ENCODE results near the gene AGTR1.

The AGTR1 gene

DNA sequence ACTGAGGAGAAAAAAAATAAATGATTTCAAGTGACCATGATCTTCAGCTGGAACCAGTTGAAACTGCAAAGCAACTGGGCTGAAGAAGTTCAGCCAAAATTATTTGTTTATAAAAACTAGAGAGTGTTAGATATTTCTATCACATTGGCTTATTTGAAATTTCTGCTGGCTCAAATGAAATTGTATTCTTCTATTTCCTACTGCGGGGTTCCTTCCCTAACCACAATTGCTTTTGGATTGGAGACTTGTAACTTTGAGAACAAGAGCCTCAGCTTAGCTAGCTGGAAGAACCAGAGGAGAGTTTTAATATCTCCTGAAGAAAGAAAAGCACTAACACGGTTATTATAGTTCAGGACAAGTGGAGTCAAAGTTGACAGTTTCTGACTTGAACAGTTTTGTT is 31.1 kb downstream of the AGTR1 start:
- TF ChIP-seq, protein P1, sequence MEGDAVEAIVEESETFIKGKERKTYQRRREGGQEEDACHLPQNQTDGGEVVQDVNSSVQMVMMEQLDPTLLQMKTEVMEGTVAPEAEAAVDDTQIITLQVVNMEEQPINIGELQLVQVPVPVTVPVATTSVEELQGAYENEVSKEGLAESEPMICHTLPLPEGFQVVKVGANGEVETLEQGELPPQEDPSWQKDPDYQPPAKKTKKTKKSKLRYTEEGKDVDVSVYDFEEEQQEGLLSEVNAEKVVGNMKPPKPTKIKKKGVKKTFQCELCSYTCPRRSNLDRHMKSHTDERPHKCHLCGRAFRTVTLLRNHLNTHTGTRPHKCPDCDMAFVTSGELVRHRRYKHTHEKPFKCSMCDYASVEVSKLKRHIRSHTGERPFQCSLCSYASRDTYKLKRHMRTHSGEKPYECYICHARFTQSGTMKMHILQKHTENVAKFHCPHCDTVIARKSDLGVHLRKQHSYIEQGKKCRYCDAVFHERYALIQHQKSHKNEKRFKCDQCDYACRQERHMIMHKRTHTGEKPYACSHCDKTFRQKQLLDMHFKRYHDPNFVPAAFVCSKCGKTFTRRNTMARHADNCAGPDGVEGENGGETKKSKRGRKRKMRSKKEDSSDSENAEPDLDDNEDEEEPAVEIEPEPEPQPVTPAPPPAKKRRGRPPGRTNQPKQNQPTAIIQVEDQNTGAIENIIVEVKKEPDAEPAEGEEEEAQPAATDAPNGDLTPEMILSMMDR (IDR thresholded peaks at IDR 0.05; ENCODE audit: low read depth, low read length) = no peak
- no peak for DNase-seq (ENCODE audit: low read depth, low spot score)
- no peak overlapping the region for H3K4me3 ChIP-seq (ENCODE audit: low read depth, low read length)
- in situ Hi-C loops (cut with HindIII; ENCODE audit: low sequenced_read_pairs) = no loop called here

DNA sequence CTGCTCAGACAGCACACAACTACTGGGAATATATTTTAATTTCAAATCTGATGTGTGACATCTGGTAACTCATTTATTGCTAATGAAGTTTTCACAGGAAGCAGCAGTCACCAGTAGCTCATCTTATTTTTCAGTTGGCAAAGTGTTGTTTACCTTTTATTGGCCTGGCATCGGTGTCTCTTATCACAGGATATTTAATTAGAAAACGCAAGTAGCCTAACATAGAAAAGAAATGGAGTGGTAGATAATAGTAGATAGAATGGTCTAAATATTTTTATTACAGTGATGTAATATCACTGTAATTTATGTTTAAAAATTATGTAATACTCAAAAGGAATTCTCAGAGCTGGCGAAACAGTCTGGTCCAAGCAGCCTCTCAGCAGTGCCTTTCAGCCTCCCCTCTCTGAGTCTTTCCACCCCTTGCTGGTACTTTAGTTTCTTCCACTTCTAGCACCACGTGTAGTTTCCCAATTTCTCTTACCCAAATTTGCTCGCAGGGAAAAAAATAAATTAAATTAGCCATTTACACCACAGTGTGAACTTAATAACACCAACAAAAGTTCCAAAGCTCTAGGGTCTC is 31.9 kb downstream of the AGTR1 start:
- in situ Hi-C loops (cut with HindIII; ENCODE audit: low sequenced_read_pairs) = no loop called here
- TF ChIP-seq, protein P1 (IDR thresholded peaks at IDR 0.05; ENCODE audit: low read depth, low read length) = no peak
- DNase-seq (ENCODE audit: low read depth, low spot score) = no peak
- no peak overlapping the region for H3K4me3 ChIP-seq (ENCODE audit: low read depth, low read length)

DNA sequence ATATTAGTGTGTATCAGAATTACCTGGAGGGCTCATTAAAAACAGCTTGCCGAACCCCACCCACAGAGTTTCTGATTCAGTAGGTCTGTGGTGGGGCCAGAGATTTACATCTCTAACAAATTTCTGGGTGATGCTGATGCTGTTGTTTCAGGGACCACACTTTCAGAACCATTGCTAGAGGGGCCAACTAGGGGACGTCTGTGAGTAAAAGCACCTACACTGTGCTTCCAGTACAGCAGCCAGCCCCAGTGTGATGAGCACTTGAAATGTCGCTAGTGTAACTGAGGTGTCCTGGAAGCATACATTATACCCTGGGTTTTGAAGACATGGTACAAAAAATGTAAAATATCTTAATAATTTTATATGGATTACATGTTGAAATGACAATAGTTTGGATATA is 33.0 kb downstream of the AGTR1 start:
- H3K4me3 ChIP-seq (ENCODE audit: low read depth, low read length) = no peak overlapping the region
- DNase-seq (ENCODE audit: low read depth, low spot score) = no peak
- TF ChIP-seq, protein P1 (IDR thresholded peaks at IDR 0.05; ENCODE audit: low read depth, low read length) = no peak
- in situ Hi-C loops (cut with HindIII; ENCODE audit: low sequenced_read_pairs) = no loop called here

DNA sequence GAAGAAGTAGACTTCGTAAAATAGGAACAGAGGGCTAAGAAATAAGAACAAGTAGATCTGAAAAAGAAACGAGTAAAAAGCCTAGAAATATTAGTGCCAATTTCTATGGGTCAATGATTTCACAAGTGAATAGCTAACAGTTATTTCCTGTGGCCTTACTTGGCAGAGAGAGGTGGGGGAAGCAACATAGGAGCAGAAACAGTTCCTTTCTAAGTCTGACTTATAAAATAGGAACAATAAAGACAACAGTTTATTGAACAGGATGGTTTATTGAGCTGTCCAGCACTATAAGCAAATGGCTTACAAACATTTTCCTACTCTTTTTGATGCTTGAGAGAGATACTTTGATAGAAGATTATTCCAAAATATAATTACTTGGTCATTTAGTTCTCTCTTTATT is 37.9 kb downstream of the AGTR1 start:
- H3K4me3 ChIP-seq (ENCODE audit: low read depth, low read length) = no peak overlapping the region
- peak; percentile 24 for DNase-seq (ENCODE audit: low read depth, low spot score)
- in situ Hi-C loops (cut with HindIII; ENCODE audit: low sequenced_read_pairs) = no loop called here
- TF ChIP-seq, protein P1 (IDR thresholded peaks at IDR 0.05; ENCODE audit: low read depth, low read length) = no peak

DNA sequence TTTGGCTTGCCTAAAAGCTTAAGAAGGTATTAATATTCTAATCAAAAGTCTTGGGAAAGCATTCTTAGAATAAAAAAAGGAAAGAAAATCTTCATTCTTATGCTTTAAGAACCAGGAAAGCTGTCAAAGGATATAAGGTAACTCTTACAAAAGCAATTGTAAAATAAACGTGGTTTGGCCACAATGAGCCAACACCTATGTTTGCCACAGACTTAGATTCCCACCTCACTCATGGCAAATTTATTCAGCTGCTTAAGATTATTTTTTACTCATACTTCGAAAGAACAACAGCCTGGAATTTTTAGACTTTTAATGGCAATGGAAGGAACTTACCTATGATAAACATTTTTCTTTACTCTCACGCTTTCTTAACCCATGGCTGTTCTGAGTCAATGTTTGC is 38.4 kb downstream of the AGTR1 start:
- in situ Hi-C loops (cut with HindIII; ENCODE audit: low sequenced_read_pairs) = no loop called here
- no peak overlapping the region for H3K4me3 ChIP-seq (ENCODE audit: low read depth, low read length)
- no peak for DNase-seq (ENCODE audit: low read depth, low spot score)
- TF ChIP-seq, protein P1 (IDR thresholded peaks at IDR 0.05; ENCODE audit: low read depth, low read length) = no peak

DNA sequence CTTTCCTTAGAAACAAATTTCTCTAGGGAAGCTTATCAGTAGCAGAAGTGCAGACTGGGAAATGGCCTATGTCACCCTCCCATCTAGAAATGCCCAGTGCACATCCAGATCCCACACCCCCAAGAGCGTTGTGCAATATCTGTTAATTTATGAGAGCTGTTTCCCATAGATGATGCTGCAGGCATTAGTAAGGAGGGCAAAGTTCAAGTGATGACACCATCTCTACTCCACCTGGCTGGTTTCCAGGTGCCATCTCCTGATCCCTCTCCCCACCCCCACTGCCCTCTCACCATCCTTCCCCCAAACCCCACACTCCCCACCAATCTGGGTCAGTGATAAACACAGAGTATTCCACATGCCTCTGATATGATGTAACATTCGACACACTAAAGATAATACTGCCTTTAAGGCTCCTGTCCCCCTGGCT is 39.4 kb downstream of the AGTR1 start:
- DNase-seq (ENCODE audit: low read depth, low spot score) = no peak
- no peak overlapping the region for H3K4me3 ChIP-seq (ENCODE audit: low read depth, low read length)
- in situ Hi-C loops (cut with HindIII; ENCODE audit: low sequenced_read_pairs) = no loop called here
- TF ChIP-seq, protein P1 (IDR thresholded peaks at IDR 0.05; ENCODE audit: low read depth, low read length) = no peak

DNA sequence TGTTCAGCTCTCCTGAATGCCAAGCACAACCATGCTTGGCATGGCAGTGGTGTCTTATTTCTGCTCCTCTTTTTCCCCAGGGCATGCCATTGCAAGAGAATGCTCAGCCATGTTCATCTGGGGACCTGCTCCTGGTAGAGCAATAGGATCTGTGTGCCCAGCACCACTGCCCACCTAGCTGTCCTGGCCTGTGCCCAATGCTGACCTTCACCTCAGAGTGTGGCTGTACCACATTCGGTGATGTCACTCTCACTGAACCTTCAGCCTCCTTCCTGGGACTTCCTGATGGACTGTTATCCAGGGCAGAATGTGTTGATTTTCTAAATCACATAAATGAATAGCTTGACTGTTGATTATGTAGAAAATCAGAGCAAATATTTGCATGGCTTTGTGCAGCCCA is 42.0 kb downstream of the AGTR1 start:
- in situ Hi-C loops (cut with HindIII; ENCODE audit: low sequenced_read_pairs) = no loop called here
- no peak for DNase-seq (ENCODE audit: low read depth, low spot score)
- TF ChIP-seq, protein P1 (IDR thresholded peaks at IDR 0.05; ENCODE audit: low read depth, low read length) = no peak
- H3K4me3 ChIP-seq (ENCODE audit: low read depth, low read length) = no peak overlapping the region
